T-helper 1 cell treated with Interleukin-12 subunit alpha and Interleukin-12 subunit beta and Interleukin-4 antibody, amounts not matched to agents 30 ng/mL and 1 ng/mL, for 36 hours (primary cell): ENCODE results near the gene NCEH1. TPM values are rescaled to one million over a fixed set of nuclear protein-coding genes. Genes with fewer than 3 reads are reported as not detected.

Experiments
- intact Hi-C: fragments of 100-400 bp; cut with micrococcal nuclease; formaldehyde crosslinking; loops from one replicate; pipeline ENCODE4 v1.15.1; 2024
- total RNA-seq: library from RNA; stranded (reverse); gene quantifications from 2 replicates; pipeline ENCODE4 v1.2.3, GENCODE V29; 2022

NCEH1 gene
- total RNA-seq, 1 donor from 2014 or later, result 8.8 TPM

DNA sequence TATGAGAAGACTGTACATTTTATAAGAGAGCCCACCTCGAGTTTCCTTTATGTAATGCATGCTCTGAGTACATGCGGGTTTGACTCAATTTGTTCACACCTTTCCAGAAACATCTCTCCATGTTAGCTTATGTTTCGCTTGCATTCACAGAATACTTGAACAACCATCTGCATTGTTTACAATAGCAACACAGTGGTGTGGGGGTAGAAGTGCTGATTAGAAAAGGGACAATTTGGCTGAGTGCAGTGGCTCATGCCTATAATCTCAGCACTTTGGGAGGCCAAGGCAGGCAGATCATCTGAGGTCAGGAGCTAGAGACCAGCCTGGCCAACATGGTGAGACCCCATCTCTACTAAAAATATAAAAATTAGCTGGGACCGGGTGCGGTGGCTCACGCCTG, 60.9 kb downstream of the NCEH1 start:
- intact Hi-C loops, result no loop called here

DNA sequence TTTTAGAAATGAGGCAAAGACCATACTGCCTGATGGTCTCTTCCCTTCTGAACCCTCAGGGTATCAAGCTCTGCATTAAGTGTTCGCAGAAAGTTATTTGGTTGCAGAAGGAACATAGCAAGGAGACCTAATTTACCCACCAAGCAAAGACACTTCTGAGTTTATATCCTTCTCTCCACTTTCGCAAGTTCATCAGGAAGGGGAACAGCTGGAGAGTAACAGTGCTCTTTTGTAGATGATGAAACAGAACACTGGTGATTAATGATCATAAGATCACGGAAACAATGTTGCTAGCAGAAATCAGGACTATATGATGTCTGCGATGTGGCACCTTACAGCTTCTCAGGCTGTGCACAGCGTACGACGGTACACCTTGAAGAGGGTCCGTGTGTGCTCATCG, 62.1 kb downstream of the NCEH1 start:
- intact Hi-C loops, result no loop called here

DNA sequence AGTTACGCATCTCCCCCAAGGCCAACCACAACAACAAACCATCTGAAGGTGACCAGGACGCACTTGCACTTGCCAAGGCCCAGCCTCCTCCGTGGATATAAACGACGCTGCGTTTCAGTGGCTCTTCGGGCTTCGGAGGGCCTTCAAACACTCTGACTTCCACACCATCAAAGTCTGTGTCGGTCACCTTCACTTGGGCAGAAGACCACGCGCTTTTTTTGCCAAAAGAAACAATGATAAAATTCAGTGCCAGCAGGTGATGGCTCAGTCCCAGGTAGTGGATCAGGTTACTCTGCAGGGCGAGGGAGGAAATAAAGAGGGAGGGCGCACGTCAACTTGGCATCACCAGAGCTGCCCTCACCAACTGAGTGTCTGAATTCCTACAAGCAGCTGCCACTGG, 63.0 kb downstream of the NCEH1 start:
- intact Hi-C loops, result no loop called here

DNA sequence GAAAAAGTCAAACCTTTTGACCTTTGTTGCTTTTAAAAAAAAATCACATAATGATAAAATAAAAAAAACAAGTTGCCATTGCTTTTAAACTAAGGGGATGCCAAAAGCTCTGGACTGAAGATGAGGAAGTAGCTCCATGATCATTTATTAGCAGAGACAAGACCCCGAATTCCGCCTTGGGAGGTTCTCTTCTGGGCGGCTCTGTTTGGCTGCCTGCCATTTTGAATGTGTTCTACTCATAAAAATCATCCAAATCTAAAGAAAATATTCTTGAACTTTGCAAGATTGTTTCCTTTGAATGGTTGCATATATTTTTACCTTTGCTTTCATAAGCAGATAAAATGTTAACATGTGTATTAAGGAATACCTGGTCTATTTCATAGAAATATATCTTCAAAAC, 63.8 kb downstream of the NCEH1 start:
- intact Hi-C loops, result no loop called here

DNA sequence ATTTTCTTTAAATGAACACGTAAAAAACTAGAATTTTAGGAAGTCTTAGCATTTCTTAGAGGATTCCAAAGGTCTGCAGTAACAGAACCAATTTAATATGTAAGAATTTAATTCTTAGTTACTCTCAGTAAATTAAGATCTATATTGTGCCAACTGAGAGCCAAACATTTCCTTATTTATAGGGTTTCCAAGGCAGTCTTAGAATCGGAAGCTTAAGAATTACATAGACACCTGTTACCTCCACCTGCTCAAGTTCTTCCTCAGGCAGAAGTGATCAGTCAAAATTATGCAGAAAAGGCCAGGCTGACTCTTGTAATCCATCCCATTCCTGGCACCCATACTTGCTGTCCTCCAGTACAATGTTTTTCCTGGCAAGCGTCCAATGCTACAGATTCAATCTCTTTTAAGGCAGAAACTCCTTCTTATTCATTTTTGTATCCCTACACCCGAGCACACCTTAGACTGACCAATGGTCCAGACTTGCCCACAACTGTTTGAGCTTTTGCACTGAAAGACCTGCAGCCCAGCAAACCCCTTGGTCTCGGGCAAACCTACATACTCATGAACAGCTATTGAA, 64.3 kb downstream of the NCEH1 start:
- intact Hi-C loops, result no loop called here

DNA sequence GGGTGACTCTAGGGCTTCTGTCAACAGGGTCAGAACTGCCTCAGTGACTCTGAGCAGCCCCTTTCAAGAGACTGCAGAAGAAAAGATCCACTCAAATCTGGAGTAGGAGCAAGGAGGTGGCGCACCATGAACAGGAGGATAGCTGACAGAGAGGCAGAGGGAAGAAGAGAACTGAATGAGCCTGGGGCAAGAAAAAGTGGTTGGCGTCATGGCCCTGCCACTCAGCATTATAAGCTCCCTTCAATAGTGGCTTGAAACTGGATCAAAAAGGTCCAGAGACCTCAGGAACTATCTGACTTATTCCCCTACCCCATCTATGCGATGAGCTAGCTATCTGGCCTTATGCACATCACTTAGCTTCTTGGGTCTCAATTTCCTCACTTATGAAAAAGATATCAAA, 66.6 kb downstream of the NCEH1 start:
- intact Hi-C loops, result no loop called here

DNA sequence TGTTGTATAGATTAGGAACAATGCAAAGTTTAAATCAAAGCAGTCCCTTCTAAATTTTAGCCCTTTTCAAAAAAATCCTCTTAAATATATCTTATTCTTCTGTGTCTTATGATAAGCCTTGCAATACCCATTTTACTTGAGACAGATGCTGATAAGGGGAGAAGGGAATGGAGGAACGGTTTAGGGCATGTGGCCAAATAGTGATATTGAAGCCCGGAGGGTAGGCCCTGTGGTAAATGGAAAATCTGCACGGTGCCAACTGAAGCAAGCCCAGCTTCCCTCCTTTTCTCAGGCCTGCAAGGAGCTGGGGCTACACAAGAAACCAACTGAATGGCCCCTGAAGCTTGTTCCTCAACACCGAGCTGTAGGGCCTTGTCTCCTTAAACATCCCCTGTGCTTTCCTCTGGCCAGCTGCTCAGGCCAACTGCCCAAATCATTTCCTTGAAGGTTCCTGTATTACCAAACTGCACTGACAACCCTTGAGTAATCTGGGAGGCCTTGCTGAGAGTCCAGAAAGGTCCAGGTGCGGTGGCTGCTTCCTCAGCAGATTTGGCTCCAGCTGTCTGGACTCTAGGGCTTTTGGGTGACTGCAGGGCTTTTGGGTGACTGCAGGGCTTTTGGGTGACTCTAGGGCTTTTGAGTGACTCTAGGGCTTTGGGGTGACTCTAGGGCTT, 67.2 kb downstream of the NCEH1 start:
- intact Hi-C loops, result no loop called here

DNA sequence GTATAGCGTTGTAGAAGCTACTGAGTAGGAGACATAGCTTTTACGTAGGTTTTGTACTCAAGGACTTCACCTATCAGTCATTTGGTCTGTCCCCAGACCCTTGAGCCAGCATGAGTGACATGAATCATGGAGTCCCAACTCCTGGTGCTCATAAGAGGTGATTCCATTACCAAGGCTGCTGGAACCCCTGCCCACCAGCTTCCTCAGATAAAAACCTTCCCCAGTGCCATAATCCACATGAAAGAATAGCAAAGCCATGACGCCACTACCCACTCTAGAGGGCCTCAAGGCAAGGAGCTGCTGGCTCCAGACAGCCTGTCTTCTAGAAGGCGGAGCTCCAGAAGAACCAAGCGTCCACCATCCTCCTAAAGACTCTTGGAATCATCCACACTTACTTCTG, 69.6 kb downstream of the NCEH1 start:
- intact Hi-C loops, result no loop called here

DNA sequence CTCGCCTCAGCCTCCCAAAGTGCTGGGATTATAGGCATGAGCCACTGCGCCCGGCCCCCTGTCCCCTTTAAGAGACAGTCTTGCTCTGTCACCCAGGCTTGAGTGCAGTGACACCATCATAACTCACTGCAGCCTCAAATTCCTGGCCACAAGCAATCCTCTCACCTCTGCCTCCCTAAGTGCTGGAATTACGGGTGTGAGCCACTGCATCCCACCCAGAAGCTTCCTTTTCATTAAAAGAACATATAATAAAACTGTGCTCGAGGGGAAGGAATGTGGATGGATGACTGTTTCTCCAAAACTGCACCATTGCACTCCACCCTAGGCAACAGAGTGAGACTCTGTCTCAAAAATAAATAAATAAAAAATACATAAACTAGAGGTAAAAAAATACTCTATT, 70.1 kb downstream of the NCEH1 start:
- intact Hi-C loops, result no loop called here

DNA sequence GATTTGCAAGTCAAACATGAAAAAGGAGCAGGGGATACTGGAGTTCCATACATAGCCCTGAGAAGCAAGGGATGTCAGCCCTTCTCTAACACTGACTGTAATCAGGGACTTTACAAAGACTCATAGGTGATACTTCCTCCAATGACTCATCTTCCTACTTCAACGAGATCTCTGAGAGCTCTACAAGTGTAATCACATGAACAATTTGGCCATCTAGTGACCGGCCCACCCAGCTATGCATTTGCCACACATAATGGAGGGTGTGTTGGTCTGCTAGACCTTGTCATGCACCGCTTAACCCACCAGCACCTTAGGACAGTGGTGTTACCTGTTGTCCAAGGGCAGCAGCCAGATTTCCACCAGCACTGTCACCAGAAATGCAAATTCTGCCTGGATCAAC, 75.3 kb downstream of the NCEH1 start:
- intact Hi-C loops, result no loop called here

DNA sequence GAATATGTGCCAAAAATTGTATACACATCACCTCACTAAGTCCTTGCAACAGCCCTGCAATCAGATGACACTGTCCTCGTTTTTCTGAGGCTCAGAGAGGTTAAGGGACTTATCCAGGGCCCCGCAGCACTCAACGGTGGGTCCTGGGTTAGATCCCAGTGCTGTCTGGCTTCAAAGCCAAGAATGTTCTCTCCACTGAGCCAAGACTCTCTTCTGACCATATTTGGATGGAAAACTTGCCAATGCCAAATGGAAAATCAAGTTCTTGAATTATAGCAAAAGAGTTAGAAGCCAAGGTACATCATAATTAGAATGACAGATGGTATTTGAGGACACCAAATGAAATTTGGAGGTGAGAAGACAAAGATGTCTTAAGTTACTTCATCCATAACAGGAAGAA, 75.9 kb downstream of the NCEH1 start:
- intact Hi-C loops, result no loop called here

DNA sequence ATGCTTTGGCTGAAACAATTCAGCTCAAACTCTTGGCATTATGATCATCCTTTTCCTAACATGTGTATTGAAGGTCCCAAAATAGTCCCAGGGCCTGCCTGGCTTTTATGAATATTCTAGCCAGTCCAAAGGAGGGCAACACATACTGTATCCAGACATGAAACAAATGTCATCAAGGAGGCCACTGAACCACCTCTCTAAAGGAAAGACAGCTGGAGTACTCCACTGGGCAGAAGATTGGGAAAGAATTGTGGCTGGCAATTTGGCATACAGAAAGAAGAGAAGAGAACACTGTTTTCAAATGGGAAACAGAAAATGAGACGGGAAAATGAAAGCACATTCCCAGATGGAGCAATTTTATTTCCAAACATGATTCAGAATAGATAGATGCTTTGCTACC, 80.6 kb downstream of the NCEH1 start:
- intact Hi-C loops, result no loop called here

DNA sequence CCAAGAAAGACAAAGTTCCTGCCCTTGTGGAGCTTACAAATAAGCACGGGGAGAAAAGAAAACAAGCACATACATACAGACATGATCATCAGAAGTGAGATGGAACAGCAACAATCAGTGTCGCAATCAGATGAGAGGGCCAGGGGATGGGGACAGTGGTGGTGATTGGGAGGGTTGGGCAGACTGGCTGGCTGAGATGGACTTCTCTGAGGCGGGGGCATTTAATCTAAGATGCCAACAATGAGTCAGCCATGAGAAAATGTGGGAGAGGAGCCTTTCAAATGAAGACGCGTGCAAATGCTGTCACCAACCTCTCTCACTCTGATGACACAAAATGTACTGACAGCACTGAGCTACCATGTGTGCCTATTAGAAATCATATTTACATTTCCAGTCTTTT, 81.4 kb downstream of the NCEH1 start:
- intact Hi-C loops, result no loop called here

DNA sequence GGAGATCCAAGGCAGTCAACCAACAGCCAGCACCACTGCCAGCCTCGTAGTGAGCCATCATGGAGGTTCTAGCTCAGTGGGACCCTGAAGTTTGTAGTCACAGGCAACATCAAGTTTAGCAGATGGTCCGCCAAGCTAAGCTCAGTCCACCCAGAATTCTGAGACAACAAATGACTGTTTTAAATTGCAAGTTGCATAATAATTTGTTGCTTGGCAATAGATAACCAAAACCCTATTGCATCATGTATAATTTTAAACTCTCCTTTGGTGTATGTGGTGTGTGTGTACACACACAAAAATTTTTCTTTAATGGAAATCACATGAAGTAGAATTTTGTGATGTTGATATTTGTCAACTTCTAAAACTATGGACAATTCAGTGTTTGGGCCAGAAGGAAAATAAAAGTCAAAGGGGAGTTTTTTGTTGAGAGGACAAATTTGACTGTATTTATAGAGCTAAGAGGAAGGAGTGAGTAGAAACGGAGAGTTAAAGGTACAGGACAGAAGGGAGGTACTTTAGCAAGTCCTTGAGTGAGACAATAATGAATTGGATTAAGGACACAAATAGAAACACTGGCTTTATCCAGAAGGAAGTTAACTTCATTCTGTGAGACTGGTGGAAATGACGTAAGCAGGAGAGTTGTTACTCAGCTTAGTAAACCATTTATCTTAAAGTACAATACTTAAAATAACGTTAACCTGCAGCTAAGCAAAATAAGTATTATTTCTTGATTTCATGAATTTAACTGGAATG, 83.6 kb downstream of the NCEH1 start:
- intact Hi-C loops, result no loop called here

DNA sequence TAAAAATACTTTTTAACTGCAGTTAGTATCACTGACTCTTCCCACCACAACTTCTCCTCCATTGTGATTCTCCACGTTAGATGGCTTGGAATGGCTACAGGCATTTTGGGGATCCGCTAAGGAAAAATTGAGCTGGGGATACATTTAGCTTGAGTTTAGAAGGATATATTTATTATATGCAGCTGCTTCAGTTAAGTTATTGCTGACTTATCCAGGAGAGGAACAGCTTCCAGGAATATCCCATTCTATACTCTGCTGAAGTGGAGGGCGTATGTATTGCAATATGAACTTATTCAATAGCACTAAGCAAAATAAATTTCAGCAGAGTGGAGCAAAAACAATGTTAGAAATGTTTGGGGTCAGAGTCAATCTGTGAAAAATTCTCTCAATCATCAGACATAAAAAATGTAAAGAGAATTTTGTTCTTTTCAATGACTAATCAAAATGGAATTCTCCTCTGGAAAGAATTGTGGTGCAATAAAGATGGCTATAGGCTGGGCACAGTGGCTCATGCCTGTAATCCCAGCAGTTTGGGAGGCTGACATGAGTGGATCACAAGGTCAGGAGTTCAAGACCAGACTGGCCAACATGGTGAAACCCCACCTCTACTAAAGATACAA, 84.7 kb downstream of the NCEH1 start:
- intact Hi-C loops, result no loop called here

DNA sequence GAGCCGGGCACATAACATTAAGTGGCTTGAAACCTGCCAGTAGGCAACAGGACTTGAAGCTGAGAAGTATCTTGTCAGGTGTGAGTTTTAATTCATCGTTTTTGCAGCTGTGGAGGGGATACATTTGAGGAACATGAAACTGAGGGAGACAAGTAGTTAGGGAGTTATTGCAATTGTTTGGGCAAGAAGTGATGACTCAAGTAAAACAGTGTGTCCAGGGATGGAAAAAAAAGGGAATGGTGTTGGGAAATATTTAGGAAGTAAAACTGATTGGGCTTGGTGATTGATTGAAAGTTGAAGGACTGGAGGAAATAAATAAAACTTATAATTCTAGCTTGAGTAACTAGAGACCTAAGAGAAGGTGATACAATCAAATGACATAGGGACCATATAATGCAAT, 85.5 kb downstream of the NCEH1 start:
- intact Hi-C loops, result no loop called here

DNA sequence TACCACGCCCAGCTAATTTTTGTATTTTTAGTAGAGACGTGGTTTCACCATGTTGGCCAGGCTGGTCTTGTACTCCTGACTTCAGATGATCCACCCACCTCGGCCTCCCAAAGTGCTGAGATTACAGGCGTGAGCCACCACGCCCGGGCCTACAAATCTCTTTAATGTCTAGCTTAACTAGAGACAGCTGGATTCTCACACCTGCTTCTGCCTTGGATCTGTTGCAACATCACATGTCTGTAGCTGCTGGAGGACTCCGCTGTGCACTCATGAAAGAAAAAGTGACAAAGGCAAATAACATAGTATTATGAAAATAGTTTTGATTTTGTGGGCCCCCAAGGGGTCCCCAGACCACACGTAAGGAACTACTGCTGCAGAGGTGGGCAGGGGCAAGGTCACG, 85.9 kb downstream of the NCEH1 start:
- intact Hi-C loops, result no loop called here

DNA sequence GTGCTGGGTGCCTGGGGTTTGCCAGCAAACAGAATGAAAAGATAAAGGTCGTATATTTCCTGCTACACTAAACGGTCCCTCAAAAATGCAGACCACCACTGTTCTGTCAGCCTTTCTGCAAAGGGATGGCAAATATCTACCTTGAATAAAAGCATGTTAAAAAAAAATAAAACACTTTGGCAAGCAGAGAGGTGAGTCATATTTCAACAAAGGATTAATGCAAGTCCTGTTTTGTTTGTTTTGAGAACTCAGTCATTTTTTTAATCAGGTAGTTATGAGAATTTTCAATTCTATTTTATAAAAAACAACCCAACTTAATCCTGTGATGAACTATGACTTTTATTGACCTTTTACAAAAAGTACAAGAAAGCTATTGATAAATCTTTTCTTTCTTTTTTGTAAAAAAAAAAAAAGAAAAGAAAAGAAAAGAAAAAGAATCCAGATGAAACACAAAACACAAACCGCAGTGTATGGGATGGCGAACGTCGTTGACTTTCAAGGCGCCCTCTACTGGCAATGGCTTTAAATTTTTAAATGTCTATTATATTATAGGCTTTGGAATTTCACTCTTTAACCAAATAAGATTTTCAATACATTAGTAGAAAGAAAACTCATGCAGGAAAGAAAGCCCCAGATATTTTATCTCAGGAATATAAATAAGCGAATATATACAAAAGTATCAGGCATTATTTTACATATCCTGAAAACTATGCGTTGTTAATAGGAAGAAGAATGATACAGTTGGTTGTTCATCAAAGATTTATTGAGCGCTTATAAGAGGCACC, 87.8 kb downstream of the NCEH1 start:
- intact Hi-C loops, result loop anchor here (1.0 to 2.0 kb wide), 8 partner anchors 27 to 291 kb away; partner anchors contain the start of gene TNFSF10

DNA sequence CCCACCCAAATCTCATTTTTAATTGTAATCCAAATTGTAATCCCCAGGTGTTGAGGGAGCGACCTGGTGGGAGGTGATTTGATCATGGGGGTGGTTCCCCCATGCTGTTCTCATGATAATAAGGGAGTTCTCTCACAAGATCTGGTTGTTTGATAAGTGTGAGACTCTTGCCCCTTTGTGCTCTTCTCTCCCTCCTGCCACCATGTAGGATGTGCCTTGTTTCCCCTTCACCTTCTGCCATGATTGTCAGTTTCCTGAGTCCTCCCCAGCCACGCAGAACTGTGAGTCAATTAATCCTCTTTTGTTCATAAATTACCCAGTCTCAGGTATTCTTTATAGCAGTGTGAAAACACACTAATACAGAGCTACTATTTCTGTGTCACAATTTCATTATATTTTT, 88.7 kb downstream of the NCEH1 start:
- intact Hi-C loops, result loop anchor here (2.0 kb wide), 2 partner anchors 71 to 109 kb away; no protein-coding TSS in a partner anchor

DNA sequence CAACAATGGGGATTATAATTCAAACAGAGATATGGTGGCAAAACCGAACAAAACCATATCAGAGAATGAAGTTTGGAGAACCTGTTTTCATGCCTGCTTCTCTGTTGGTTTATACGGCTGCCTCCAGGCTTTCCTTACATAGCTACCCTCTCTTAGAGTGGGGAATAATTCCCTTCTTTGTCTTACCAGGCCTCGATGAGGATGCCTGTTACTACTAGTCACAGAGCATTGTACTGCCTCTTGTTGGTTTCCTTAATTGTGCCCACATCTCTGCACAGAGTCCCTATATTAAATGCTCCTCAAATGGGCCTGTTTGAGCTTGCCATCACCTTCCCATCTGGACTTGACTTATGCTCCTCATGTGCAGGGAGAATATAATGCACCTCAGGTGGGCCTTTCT, 92.9 kb downstream of the NCEH1 start:
- intact Hi-C loops, result loop anchor here (2.0 kb wide), 1 partner anchor 133 kb away; the partner anchor contains the start of gene ECT2

DNA sequence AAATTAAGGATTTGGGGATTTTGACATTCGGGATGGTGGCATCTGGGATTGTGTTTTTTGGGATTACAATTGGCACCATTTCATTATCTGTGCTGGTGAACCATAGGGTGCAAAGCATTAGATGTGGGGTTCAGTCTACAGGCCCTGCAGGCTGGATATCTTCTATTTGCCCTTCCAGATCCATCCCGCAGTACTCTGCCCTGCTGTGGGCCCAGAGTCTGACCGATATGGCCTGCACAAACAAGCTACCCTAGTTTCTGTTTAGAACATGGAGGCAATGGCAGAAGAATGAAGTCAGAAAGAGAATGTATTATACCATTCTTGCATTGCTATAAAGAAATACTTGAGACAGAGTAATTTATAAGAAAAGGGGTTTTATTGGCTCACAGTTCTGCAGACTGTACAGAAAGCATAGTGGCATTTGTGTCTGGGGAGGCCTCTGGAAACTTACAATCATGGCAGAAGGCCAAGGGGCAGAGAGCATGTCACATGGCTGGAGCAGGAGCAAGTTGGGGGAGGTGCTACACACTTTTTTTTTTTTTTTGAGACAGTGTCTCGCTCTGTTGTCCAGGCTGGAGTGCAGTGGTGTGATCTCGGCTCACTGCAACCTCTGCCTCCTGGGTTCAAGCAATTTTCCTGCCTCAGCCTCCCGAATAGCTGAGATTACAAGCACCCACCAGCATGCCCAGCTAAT, 93.7 kb downstream of the NCEH1 start:
- intact Hi-C loops, result loop anchor here (2.0 kb wide), 1 partner anchor 134 kb away; the partner anchor contains the start of gene ECT2
